RCC 7860 (cell line): ENCODE measurements around the gene SDK1.

Source experiments
- DNase-seq: peaks from one replicate; pipeline ENCODE4 v3.0.0-alpha.2; 2015; ENCODE audit warnings: low spot score
- FAIRE-seq: peaks from 2 replicates; lab custom pipeline; 2012; peaks lifted over from hg19 to GRCh38; lab: Jason Lieb, UNC

SDK1 gene

GRCh38 chr7:4134631-4135030 is 833.6 kb downstream of the SDK1 start:
- no peak for FAIRE-seq
- DNase-seq, result no peak

GRCh38 chr7:4135301-4135700 is 834.2 kb downstream of the SDK1 start:
- DNase-seq, result no peak
- FAIRE-seq, result no peak

GRCh38 chr7:4136036-4136435 is 835.0 kb downstream of the SDK1 start:
- FAIRE-seq (no peak), DNase-seq (no peak)

- no peak for DNase-seq
Measured at GRCh38 chr7:4136501-4137110, 835.6 kb downstream of the SDK1 start.

GRCh38 chr7:4137552-4137951 is 836.5 kb downstream of the SDK1 start:
- DNase-seq (no peak), FAIRE-seq (no peak)

More at GRCh38 chr7:4136501-4137110, 835.6 kb downstream of the SDK1 start:
- FAIRE-seq, result no peak

GRCh38 chr7:4138866-4139265 is 837.8 kb downstream of the SDK1 start:
- DNase-seq (no peak), FAIRE-seq (no peak)

GRCh38 chr7:4139656-4140625 is 838.9 kb downstream of the SDK1 start:
- FAIRE-seq, result no peak
- DNase-seq, result no peak

GRCh38 chr7:4140933-4141332 is 839.9 kb downstream of the SDK1 start:
- DNase-seq, result no peak
- no peak for FAIRE-seq

GRCh38 chr7:4143006-4143405 is 842.0 kb downstream of the SDK1 start:
- no peak for FAIRE-seq
- DNase-seq, result no peak

- FAIRE-seq, result no peak
- DNase-seq, result no peak
Measured at GRCh38 chr7:4143511-4144171, 842.6 kb downstream of the SDK1 start.

- DNase-seq (no peak), FAIRE-seq (no peak)
Measured at GRCh38 chr7:4144172-4144701, 843.2 kb downstream of the SDK1 start.

GRCh38 chr7:4144811-4145510 is 843.9 kb downstream of the SDK1 start:
- FAIRE-seq, result no peak
- no peak for DNase-seq

- DNase-seq (no peak), FAIRE-seq (no peak)
Measured at GRCh38 chr7:4145576-4145975, 844.5 kb downstream of the SDK1 start.

GRCh38 chr7:4147926-4148620 is 847.0 kb downstream of the SDK1 start:
- no peak for DNase-seq
- FAIRE-seq, result no peak

GRCh38 chr7:4149236-4149635 is 848.2 kb downstream of the SDK1 start:
- FAIRE-seq, result no peak
- no peak for DNase-seq

- no peak for FAIRE-seq
- no peak for DNase-seq
Measured at GRCh38 chr7:4149645-4150044, 848.6 kb downstream of the SDK1 start.

- FAIRE-seq (no peak), DNase-seq (no peak)
Measured at GRCh38 chr7:4150731-4151130, 849.7 kb downstream of the SDK1 start.

- FAIRE-seq (no peak), DNase-seq (no peak)
Measured at GRCh38 chr7:4151524-4151923, 850.5 kb downstream of the SDK1 start.

- FAIRE-seq (no peak), DNase-seq (no peak)
Measured at GRCh38 chr7:4151926-4152549, 851.0 kb downstream of the SDK1 start.
